Measurements from ENCODE around the gene CEACAM16. TPM values are rescaled to one million over a fixed set of nuclear protein-coding genes. Genes with fewer than 3 reads are reported as not detected.

CEACAM16 gene
- total and polyA plus RNA-seq, 9 of the 15 experiments (the other 6 are each of a cell fraction or from before 2014, with no cell fraction given), result not detected

DNA sequence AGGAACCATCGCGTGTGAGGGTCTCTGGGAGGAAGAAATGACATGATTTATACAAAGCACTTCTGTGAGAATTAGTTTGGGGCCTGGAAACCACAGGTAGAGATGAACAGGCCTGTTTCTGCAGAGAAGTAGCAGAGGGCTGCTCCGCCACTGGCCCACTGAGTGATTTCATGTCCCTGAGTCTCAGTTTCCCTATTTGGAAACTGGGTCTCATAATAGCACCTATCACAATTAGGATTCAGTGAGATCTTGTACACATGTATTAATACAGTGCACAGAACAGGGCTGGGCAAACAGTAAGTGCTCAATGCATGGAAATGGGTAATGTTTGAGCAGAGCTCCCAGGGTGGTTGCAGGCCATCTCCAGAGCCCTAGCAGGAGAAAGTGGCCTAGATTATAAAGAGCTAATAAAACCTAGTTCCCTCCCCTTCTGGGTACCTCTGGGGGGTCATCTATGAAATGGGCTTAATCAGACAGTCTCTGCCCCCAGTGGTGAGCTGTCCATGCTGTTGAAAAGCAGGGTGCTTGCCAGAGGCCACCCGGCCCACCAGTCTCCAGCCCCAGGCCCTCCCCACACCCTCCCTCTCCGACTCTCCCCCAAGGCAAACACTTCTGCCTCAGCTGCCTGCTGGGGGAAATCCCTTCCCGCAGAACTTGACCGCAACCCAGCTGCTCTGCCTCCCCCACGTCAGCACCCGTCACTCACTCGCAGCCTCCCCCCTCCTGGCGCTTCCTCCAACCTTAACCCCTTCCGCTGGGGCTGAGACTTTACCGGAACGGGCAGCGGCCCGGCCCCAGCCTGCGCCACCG is 54.1 kb downstream of the CEACAM16 start (continued):
- TF ChIP-seq, protein P1, sequence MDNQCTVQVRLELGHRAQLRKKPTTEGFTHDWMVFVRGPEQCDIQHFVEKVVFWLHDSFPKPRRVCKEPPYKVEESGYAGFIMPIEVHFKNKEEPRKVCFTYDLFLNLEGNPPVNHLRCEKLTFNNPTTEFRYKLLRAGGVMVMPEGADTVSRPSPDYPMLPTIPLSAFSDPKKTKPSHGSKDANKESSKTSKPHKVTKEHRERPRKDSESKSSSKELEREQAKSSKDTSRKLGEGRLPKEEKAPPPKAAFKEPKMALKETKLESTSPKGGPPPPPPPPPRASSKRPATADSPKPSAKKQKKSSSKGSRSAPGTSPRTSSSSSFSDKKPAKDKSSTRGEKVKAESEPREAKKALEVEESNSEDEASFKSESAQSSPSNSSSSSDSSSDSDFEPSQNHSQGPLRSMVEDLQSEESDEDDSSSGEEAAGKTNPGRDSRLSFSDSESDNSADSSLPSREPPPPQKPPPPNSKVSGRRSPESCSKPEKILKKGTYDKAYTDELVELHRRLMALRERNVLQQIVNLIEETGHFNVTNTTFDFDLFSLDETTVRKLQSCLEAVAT (IDR thresholded peaks at IDR 0.05), result peak; percentile 72 to 99; a peak in 3 of 4 replicates
- peak; percentile 27 to 91; a peak in 3 of 4 replicates for TF ChIP-seq ARNT (IDR thresholded peaks at IDR 0.05)
- TF ChIP-seq HDAC8 (tag; IDR thresholded peaks at IDR 0.05), result no peak
- TF ChIP-seq PCBP1 (IDR thresholded peaks at IDR 0.05; ENCODE audit: low read depth, low read length, poor library complexity, severe bottlenecking), result peak; percentile 60
- TF ChIP-seq, protein P2, sequence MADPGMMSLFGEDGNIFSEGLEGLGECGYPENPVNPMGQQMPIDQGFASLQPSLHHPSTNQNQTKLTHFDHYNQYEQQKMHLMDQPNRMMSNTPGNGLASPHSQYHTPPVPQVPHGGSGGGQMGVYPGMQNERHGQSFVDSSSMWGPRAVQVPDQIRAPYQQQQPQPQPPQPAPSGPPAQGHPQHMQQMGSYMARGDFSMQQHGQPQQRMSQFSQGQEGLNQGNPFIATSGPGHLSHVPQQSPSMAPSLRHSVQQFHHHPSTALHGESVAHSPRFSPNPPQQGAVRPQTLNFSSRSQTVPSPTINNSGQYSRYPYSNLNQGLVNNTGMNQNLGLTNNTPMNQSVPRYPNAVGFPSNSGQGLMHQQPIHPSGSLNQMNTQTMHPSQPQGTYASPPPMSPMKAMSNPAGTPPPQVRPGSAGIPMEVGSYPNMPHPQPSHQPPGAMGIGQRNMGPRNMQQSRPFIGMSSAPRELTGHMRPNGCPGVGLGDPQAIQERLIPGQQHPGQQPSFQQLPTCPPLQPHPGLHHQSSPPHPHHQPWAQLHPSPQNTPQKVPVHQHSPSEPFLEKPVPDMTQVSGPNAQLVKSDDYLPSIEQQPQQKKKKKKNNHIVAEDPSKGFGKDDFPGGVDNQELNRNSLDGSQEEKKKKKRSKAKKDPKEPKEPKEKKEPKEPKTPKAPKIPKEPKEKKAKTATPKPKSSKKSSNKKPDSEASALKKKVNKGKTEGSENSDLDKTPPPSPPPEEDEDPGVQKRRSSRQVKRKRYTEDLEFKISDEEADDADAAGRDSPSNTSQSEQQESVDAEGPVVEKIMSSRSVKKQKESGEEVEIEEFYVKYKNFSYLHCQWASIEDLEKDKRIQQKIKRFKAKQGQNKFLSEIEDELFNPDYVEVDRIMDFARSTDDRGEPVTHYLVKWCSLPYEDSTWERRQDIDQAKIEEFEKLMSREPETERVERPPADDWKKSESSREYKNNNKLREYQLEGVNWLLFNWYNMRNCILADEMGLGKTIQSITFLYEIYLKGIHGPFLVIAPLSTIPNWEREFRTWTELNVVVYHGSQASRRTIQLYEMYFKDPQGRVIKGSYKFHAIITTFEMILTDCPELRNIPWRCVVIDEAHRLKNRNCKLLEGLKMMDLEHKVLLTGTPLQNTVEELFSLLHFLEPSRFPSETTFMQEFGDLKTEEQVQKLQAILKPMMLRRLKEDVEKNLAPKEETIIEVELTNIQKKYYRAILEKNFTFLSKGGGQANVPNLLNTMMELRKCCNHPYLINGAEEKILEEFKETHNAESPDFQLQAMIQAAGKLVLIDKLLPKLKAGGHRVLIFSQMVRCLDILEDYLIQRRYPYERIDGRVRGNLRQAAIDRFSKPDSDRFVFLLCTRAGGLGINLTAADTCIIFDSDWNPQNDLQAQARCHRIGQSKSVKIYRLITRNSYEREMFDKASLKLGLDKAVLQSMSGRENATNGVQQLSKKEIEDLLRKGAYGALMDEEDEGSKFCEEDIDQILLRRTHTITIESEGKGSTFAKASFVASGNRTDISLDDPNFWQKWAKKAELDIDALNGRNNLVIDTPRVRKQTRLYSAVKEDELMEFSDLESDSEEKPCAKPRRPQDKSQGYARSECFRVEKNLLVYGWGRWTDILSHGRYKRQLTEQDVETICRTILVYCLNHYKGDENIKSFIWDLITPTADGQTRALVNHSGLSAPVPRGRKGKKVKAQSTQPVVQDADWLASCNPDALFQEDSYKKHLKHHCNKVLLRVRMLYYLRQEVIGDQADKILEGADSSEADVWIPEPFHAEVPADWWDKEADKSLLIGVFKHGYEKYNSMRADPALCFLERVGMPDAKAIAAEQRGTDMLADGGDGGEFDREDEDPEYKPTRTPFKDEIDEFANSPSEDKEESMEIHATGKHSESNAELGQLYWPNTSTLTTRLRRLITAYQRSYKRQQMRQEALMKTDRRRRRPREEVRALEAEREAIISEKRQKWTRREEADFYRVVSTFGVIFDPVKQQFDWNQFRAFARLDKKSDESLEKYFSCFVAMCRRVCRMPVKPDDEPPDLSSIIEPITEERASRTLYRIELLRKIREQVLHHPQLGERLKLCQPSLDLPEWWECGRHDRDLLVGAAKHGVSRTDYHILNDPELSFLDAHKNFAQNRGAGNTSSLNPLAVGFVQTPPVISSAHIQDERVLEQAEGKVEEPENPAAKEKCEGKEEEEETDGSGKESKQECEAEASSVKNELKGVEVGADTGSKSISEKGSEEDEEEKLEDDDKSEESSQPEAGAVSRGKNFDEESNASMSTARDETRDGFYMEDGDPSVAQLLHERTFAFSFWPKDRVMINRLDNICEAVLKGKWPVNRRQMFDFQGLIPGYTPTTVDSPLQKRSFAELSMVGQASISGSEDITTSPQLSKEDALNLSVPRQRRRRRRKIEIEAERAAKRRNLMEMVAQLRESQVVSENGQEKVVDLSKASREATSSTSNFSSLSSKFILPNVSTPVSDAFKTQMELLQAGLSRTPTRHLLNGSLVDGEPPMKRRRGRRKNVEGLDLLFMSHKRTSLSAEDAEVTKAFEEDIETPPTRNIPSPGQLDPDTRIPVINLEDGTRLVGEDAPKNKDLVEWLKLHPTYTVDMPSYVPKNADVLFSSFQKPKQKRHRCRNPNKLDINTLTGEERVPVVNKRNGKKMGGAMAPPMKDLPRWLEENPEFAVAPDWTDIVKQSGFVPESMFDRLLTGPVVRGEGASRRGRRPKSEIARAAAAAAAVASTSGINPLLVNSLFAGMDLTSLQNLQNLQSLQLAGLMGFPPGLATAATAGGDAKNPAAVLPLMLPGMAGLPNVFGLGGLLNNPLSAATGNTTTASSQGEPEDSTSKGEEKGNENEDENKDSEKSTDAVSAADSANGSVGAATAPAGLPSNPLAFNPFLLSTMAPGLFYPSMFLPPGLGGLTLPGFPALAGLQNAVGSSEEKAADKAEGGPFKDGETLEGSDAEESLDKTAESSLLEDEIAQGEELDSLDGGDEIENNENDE (IDR thresholded peaks at IDR 0.05; ENCODE audit: low read depth, low read length), result no peak
- 0 out of 2 replicates have a peak, but pooled peaks have one; percentile 25 for TF ChIP-seq ZNF24 (IDR thresholded peaks at IDR 0.05)
- peak; percentile 100 for TF ChIP-seq RUNX1 (IDR thresholded peaks at IDR 0.05; ENCODE audit: low read depth)
- peak; percentile 45 for TF ChIP-seq TAF1 (IDR thresholded peaks at IDR 0.05; ENCODE audit: control insufficient read depth, extremely low read depth, insufficient read depth, low read length, severe bottlenecking)
- peak; percentile 98 for TF ChIP-seq ETV5 (CRISPR knock-in tag; IDR thresholded peaks at IDR 0.05; ENCODE audit: low read depth)
- TF ChIP-seq LEF1 (IDR thresholded peaks at IDR 0.05), result peak; percentile 91
- TF ChIP-seq HDAC3 (IDR thresholded peaks at IDR 0.05; ENCODE audit: borderline replicate concordance, partially characterized antibody), result peak; percentile 96
- TF ChIP-seq TBP (optimal IDR thresholded peaks at IDR 0.05; ENCODE audit: low read depth, low read length), result peak; percentile 12
